A673 (cell line): Measurements from ENCODE around the gene AKIRIN1.
"Not testable (repeated sequence)": the region's sequence is repeated elsewhere in the genome, so short reads cannot be mapped to it uniquely, and the experiment has no call there.

Source experiments
- CTCF ChIP-seq: fragments of 300-800, 200-600 bp; sonication (generic); conservative IDR thresholded peaks from 2 replicates; pipeline ENCODE4 v1.5.1; 2017; ENCODE audit warnings: low read depth, mild to moderate bottlenecking, antibody characterized with exemption, low read length, moderate library complexity, mixed read lengths
- EZH2 ChIP-seq: fragments of 200-600 bp; sonication (generic); IDR thresholded peaks from 2 replicates; pipeline ENCODE4 v1.6.1; 2017; ENCODE audit warnings: borderline replicate concordance, low read depth, mild to moderate bottlenecking, mixed read lengths, antibody characterized with exemption, low read length; ENCODE audit not compliant: poor library complexity, severe bottlenecking

- TF ChIP-seq CTCF, EZH2: not testable (repeated sequence)
Measured at GRCh38 chr1:39055213-39055710, 64.2 kb downstream of the AKIRIN1 start.
